Measurements from ENCODE around the gene KCNC3. TPM values are rescaled to one million over a fixed set of nuclear protein-coding genes. Genes with fewer than 3 reads are reported as not detected.

KCNC3 gene
- total and polyA plus RNA-seq, 9 donors, result 0.19 to 10.2 (median 0.72) TPM

GRCh38 chr19:50286443-50286842 is 42.7 kb downstream of the KCNC3 start:
- H3K27me3 ChIP-seq, result no peaks in the 10 kb centered on the region
- H3K27ac ChIP-seq, result no peak overlapping the region
- no peak for TF ChIP-seq POLR2A (IDR thresholded peaks at IDR 0.05)
- no peak for TF ChIP-seq EP300 (IDR thresholded peaks at IDR 0.05)
- no peak for TF ChIP-seq CTCF (IDR thresholded peaks at IDR 0.05)
- H3K4me1 ChIP-seq (ENCODE audit: insufficient read depth), result no peaks in the 10 kb centered on the region
- no peaks in the 10 kb centered on the region for H3K36me3 ChIP-seq
- DNase-seq, result no peak
- intact Hi-C loops (cut with DNase I), result no loop called here
- peaks cover 0 to 4% of the 10 kb centered on the region in 2 donors for H3K9me3 ChIP-seq
- H3K4me3 ChIP-seq, result no peak overlapping the region
- 92 to 94% (median 93%) methylated on average over 18 of the region's 18 CpGs for WGBS, 3 donors

- DNase-seq, result no peak
- intact Hi-C loops (cut with DNase I), result no loop called here
- Histone ChIP-seq H3K4me3 (no peak overlapping the region), H3K36me3 (no peaks in the 10 kb centered on the region), H3K27me3 (no peaks in the 10 kb centered on the region), H3K9me3 (peaks cover 0 to 4% of the 10 kb centered on the region in 2 donors), H3K27ac (no peak overlapping the region), H3K4me1 (ENCODE audit: insufficient read depth) (no peaks in the 10 kb centered on the region)
- no peak for TF ChIP-seq EP300 (IDR thresholded peaks at IDR 0.05)
- no peak for TF ChIP-seq POLR2A (IDR thresholded peaks at IDR 0.05)
- no peak for TF ChIP-seq CTCF (IDR thresholded peaks at IDR 0.05)
- WGBS, 3 donors, result 64 to 83% (median 76%) methylated on average over 2 of the region's 2 CpGs
Measured at GRCh38 chr19:50285833-50286232, 43.3 kb downstream of the KCNC3 start.

- H3K27ac ChIP-seq, result no peak overlapping the region
- H3K4me3 ChIP-seq, result no peak overlapping the region
- no peaks in the 10 kb centered on the region for H3K27me3 ChIP-seq
- TF ChIP-seq EP300 (IDR thresholded peaks at IDR 0.05) (no peak), POLR2A (IDR thresholded peaks at IDR 0.05) (no peak), CTCF (IDR thresholded peaks at IDR 0.05) (no peak)
- 81 to 90% (median 89%) methylated on average over 22 of the region's 22 CpGs for WGBS, 3 donors
- H3K36me3 ChIP-seq, result no peaks in the 10 kb centered on the region
- intact Hi-C loops (cut with DNase I), result no loop called here
- peaks cover 0 to 4% of the 10 kb centered on the region in 2 donors for H3K9me3 ChIP-seq
- no peaks in the 10 kb centered on the region for H3K4me1 ChIP-seq (ENCODE audit: insufficient read depth)
- DNase-seq, result no peak
Measured at GRCh38 chr19:50281491-50281890, 47.7 kb downstream of the KCNC3 start.

- DNase-seq, result no peak
- Histone ChIP-seq H3K36me3 (no peaks in the 10 kb centered on the region), H3K27me3 (no peaks in the 10 kb centered on the region), H3K27ac (no peak overlapping the region), H3K9me3 (no peaks in the 10 kb centered on the region), H3K4me1 (ENCODE audit: insufficient read depth) (no peaks in the 10 kb centered on the region), H3K4me3 (no peak overlapping the region)
- intact Hi-C loops (cut with DNase I), result no loop called here
- WGBS, 3 donors, result 53 to 81% (median 59%) methylated on average over 3 of the region's 3 CpGs
- no peak for TF ChIP-seq CTCF (IDR thresholded peaks at IDR 0.05)
- TF ChIP-seq POLR2A (IDR thresholded peaks at IDR 0.05), result no peak
- TF ChIP-seq EP300 (IDR thresholded peaks at IDR 0.05), result no peak
Measured at GRCh38 chr19:50280983-50281382, 48.2 kb downstream of the KCNC3 start.
